ENCODE measurements around the gene CACNA1I.

Gene CACNA1I

GRCh38 chr22:39664485-39665200, 94.1 kb downstream of the CACNA1I start:
- Histone ChIP-seq H3K36me3 (ENCODE audit: control insufficient read depth, insufficient read depth, low read length) (no peaks in the 10 kb centered on the region), H3K27me3 (replicated peaks; ENCODE audit: control insufficient read depth, insufficient read depth, low read length) (peaks cover 4% of the 10 kb centered on the region), H3K4me3 (replicated peaks; ENCODE audit: low read depth, low read length) (no peak overlapping the region)
- no peak for TF ChIP-seq CTCF (IDR thresholded peaks at IDR 0.05; ENCODE audit: insufficient read depth, low read length, poor library complexity, severe bottlenecking)
- no peak for DNase-seq (ENCODE audit: extremely low read depth, insufficient read length)

DNA sequence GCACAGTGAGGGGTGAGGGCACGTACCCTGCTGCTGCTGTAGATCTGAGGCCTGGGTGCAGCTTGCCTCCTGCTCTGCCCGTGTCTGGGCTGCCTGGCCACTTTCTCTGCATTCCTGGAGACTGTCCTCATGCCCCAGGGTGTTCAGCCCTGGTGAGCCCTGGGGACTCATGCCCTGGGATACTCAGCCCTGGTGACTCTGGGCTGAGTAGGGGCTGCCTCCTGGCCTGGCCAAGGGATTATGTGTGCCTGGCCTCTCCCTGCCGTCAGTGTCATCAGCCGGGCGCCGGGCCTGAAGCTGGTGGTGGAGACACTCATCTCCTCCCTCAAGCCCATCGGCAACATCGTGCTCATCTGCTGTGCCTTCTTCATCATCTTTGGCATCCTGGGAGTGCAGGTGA, 94.7 kb downstream of the CACNA1I start:
- Histone ChIP-seq H3K36me3 (ENCODE audit: control insufficient read depth, insufficient read depth, low read length) (no peaks in the 10 kb centered on the region), H3K4me3 (replicated peaks; ENCODE audit: low read depth, low read length) (no peak overlapping the region)
- no peak for TF ChIP-seq CTCF (IDR thresholded peaks at IDR 0.05; ENCODE audit: insufficient read depth, low read length, poor library complexity, severe bottlenecking)

GRCh38 chr22:39665661-39666431, 95.3 kb downstream of the CACNA1I start:
- Histone ChIP-seq H3K4me3 (replicated peaks; ENCODE audit: low read depth, low read length) (no peak overlapping the region), H3K27me3 (replicated peaks; ENCODE audit: control insufficient read depth, insufficient read depth, low read length) (peaks cover 4% of the 10 kb centered on the region), H3K36me3 (ENCODE audit: control insufficient read depth, insufficient read depth, low read length) (no peaks in the 10 kb centered on the region)
- no peak for DNase-seq (ENCODE audit: extremely low read depth, insufficient read length)
- TF ChIP-seq CTCF (IDR thresholded peaks at IDR 0.05; ENCODE audit: insufficient read depth, low read length, poor library complexity, severe bottlenecking): no peak

More for the DNA sequence above, 94.7 kb downstream of the CACNA1I start:
- H3K27me3 ChIP-seq (replicated peaks; ENCODE audit: control insufficient read depth, insufficient read depth, low read length): peaks cover 4% of the 10 kb centered on the region
- DNase-seq (ENCODE audit: extremely low read depth, insufficient read length): no peak

- no peak for TF ChIP-seq CTCF (IDR thresholded peaks at IDR 0.05; ENCODE audit: insufficient read depth, low read length, poor library complexity, severe bottlenecking)
- Histone ChIP-seq H3K4me3 (replicated peaks; ENCODE audit: low read depth, low read length) (no peak overlapping the region), H3K36me3 (ENCODE audit: control insufficient read depth, insufficient read depth, low read length) (no peaks in the 10 kb centered on the region), H3K27me3 (replicated peaks; ENCODE audit: control insufficient read depth, insufficient read depth, low read length) (peaks cover 4% of the 10 kb centered on the region)
- no peak for DNase-seq (ENCODE audit: extremely low read depth, insufficient read length)
Measured at GRCh38 chr22:39666495-39666894, 95.9 kb downstream of the CACNA1I start.

DNA sequence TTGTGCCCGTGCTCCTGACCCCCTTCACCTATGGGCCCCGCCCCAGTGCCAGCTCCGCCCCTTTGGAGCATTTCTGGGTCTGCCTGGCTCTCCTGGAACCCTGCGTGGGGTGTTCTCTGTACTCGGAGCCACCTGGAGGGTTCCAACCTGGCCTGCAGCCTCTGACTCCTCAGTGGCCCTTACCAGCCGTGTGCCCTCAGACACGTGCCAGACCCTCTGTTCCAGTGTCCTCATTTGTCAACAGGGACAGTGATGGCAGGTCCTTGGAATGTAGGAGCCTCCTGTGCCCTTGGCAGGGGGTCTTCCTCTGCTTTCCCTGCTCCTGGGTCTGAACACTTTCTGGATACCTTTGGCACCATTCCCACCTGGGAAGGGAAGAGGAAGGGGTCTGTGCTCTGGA, 96.4 kb downstream of the CACNA1I start:
- no peak for DNase-seq (ENCODE audit: extremely low read depth, insufficient read length)
- TF ChIP-seq CTCF (IDR thresholded peaks at IDR 0.05; ENCODE audit: insufficient read depth, low read length, poor library complexity, severe bottlenecking): no peak
- H3K36me3 ChIP-seq (ENCODE audit: control insufficient read depth, insufficient read depth, low read length): no peaks in the 10 kb centered on the region
- no peak overlapping the region for H3K4me3 ChIP-seq (replicated peaks; ENCODE audit: low read depth, low read length)
- peaks cover 2% of the 10 kb centered on the region for H3K27me3 ChIP-seq (replicated peaks; ENCODE audit: control insufficient read depth, insufficient read depth, low read length)
